GM06990 (cell line): ENCODE measurements around the gene BORCS6.

Source experiments
- DNase-seq: peaks from one replicate; pipeline ENCODE4 v3.0.0-alpha.2; 2011; ENCODE audit not compliant: insufficient read length; ENCODE audit errors: extremely low read depth
- H3K27me3 ChIP-seq: replicated peaks from 2 replicates; pipeline ENCODE4 v1.6.0; 2011; ENCODE audit warnings: low read length; ENCODE audit not compliant: control insufficient read depth, insufficient read depth
- H3K36me3 ChIP-seq: 2 replicates; pipeline ENCODE4 v1.5.1; 2011; ENCODE audit warnings: low read length; ENCODE audit not compliant: control insufficient read depth, insufficient read depth
- H3K4me3 ChIP-seq: replicated peaks from 2 replicates; pipeline ENCODE4 v1.5.1; 2011; ENCODE audit warnings: low read depth, mild to moderate bottlenecking, control low read depth, low read length
- CTCF ChIP-seq: IDR thresholded peaks from 2 replicates; pipeline ENCODE4 v1.5.1; 2011; ENCODE audit warnings: low read length, control low read depth, mild to moderate bottlenecking, inconsistent platforms; ENCODE audit not compliant: insufficient read depth, poor library complexity, severe bottlenecking

The BORCS6 gene

GRCh38 chr17:8147141-8147804 is 42.7 kb downstream of the BORCS6 start:
- H3K36me3 ChIP-seq: peaks cover 57% of the 10 kb centered on the region
- H3K27me3 ChIP-seq: no peaks in the 10 kb centered on the region

GRCh38 chr17:8146381-8147140 is 43.4 kb downstream of the BORCS6 start:
- TF ChIP-seq CTCF: no peak
- H3K4me3 ChIP-seq: no peak overlapping the region
- no peaks in the 10 kb centered on the region for H3K27me3 ChIP-seq
- H3K36me3 ChIP-seq: peaks cover 60% of the 10 kb centered on the region
- DNase-seq: no peak

More at GRCh38 chr17:8147141-8147804, 42.7 kb downstream of the BORCS6 start:
- DNase-seq: no peak
- no peak overlapping the region for H3K4me3 ChIP-seq
- TF ChIP-seq CTCF: no peak

- Histone ChIP-seq H3K27me3 (no peaks in the 10 kb centered on the region), H3K36me3 (peaks cover 65% of the 10 kb centered on the region), H3K4me3 (no peak overlapping the region)
- no peak for TF ChIP-seq CTCF
- no peak for DNase-seq
Measured at GRCh38 chr17:8145811-8146210, 44.2 kb downstream of the BORCS6 start.

- no peak for DNase-seq
- no peak for TF ChIP-seq CTCF
- H3K36me3 ChIP-seq: peaks cover 65% of the 10 kb centered on the region
- H3K27me3 ChIP-seq: no peaks in the 10 kb centered on the region
- H3K4me3 ChIP-seq: no peak overlapping the region
Measured at GRCh38 chr17:8144401-8145231, 45.4 kb downstream of the BORCS6 start.

- no peak overlapping the region for H3K4me3 ChIP-seq
- H3K36me3 ChIP-seq: peaks cover 62% of the 10 kb centered on the region
- H3K27me3 ChIP-seq: no peaks in the 10 kb centered on the region
- TF ChIP-seq CTCF: no peak
- no peak for DNase-seq
Measured at GRCh38 chr17:8143581-8144400, 46.2 kb downstream of the BORCS6 start.
